Gastroesophageal sphincter (tissue), 4 donors: ENCODE data around the gene ROPN1L. TPM values are rescaled to one million over a fixed set of nuclear protein-coding genes. Genes with fewer than 3 reads are reported as not detected.
"Not testable (repeated sequence)": the region's sequence is repeated elsewhere in the genome, so short reads cannot be mapped to it uniquely, and the experiment has no call there.

ENCODE experiments used
- ATAC-seq: fragments of 150-250 bp; one replicate; pipeline ENCODE4 v1.9.1; 2016; ENCODE audit warnings: mild to moderate bottlenecking, moderate library complexity
- H3K27ac ChIP-seq, 4 donors: fragments of 200-600 bp; sonication (generic) in 3 of 4; 1 replicate in 3 of 4; 2 replicates in 1 of 4; pipeline ENCODE4 v1.5.1; 2016 to 2019
- H3K27me3 ChIP-seq: fragments of 200-600 bp; sonication (generic); one replicate; pipeline ENCODE4 v1.5.1; 2019
- H3K36me3 ChIP-seq, 2 donors: fragments of 200-600 bp; sonication (generic); one replicate each; pipeline ENCODE4 v1.5.1; 2019; ENCODE audit warnings: control low read depth in 1 of 2
- H3K4me1 ChIP-seq, 3 donors: fragments of 200-600 bp; sonication (generic); 1 replicate in 2 of 3; 2 replicates in 1 of 3; pipeline ENCODE4 v1.5.1; 2016 to 2019; ENCODE audit warnings: control low read depth in 2 of 3
- H3K4me3 ChIP-seq, 2 donors: fragments of 200-600 bp; sonication (generic); one replicate each; pipeline ENCODE4 v1.5.1; 2019; ENCODE audit warnings: mild to moderate bottlenecking in 1 of 2, moderate library complexity in 1 of 2
- H3K9me3 ChIP-seq, 3 donors: fragments of 200-600 bp; sonication (generic); one replicate each; pipeline ENCODE4 v1.5.1; 2017 to 2019; ENCODE audit warnings: control low read depth in 2 of 3
- CTCF ChIP-seq, 4 experiments: fragments of 200-600 bp in 2 of 4; fragments of 450-650 bp in 2 of 4; sonication (generic) in 1 of 4; IDR thresholded peaks; one replicate each; pipeline ENCODE4 v1.5.1; 2017 to 2019; ENCODE audit warnings: antibody characterized with exemption in 4 of 4, mild to moderate bottlenecking in 2 of 4, moderate library complexity in 2 of 4
- EP300 ChIP-seq: sonication (generic); formaldehyde crosslinking; IDR thresholded peaks from one replicate; pipeline ENCODE4 v1.6.1; 2017; ENCODE audit warnings: antibody characterized with exemption, mild to moderate bottlenecking
- POLR2A ChIP-seq, 2 donors: fragments of 450-650 bp; IDR thresholded peaks; one replicate each; pipeline ENCODE4 v1.6.1; 2017; ENCODE audit warnings: antibody characterized with exemption in 2 of 2, mild to moderate bottlenecking in 2 of 2, moderate library complexity in 1 of 2
- POLR2AphosphoS5 ChIP-seq: sonication (generic); formaldehyde crosslinking; IDR thresholded peaks from one replicate; pipeline ENCODE4 v1.6.1; 2017; ENCODE audit warnings: antibody characterized with exemption
- whole genome bisulfite sequencing, 2 donors: methylation state at CpG; one replicate each; pipeline ENCODE4 v1.1.5; 2018; ENCODE audit warnings: low coverage in 1 of 2; 5-methylcytosine and 5-hydroxymethylcytosine counted together
- small RNA-seq, 4 donors: library from RNA; depleted of rRNA; stranded (forward); fragments of <200 nt; gene quantifications; one replicate each; pipeline ENCODE3, GENCODE V24; 2016
- total RNA-seq, 4 donors: library from RNA; depleted of rRNA; stranded (reverse); fragments of >200 nt; gene quantifications; one replicate each; pipeline ENCODE4 v1.1.0, GENCODE V29; 2016

The ROPN1L gene
- total RNA-seq, 4 donors from 2014 or later: 1.1 TPM; not detected in 3

GRCh38 chr5:10511741-10512640 lies 70.3 kb downstream of the ROPN1L start:
- H3K27ac ChIP-seq: no peak overlapping the region
- H3K4me3 ChIP-seq: no peak overlapping the region
- H3K36me3 ChIP-seq: no peaks in the 10 kb centered on the region
- no peak for ATAC-seq
- 58 to 77% methylated on average over 7 to 10 of the region's 10 CpGs for WGBS, 2 donors
- H3K4me1 ChIP-seq: no peaks in the 10 kb centered on the region
- H3K9me3 ChIP-seq: no peaks in the 10 kb centered on the region
- TF ChIP-seq POLR2A (IDR thresholded peaks at IDR 0.05) (no peak), EP300 (no peak), POLR2AphosphoS5 (no peak), CTCF (IDR thresholded peaks at IDR 0.05) (no peak)
- H3K27me3 ChIP-seq: peaks cover 5% of the 10 kb centered on the region

- no peaks in the 10 kb centered on the region for H3K9me3 ChIP-seq
- peaks cover 5% of the 10 kb centered on the region for H3K27me3 ChIP-seq
- no peak overlapping the region for H3K4me3 ChIP-seq
- no peaks in the 10 kb centered on the region for H3K36me3 ChIP-seq
- H3K27ac ChIP-seq: no peak overlapping the region
- WGBS, 2 donors: 39 to 47% methylated on average over 5 to 8 of the region's 10 CpGs
- H3K4me1 ChIP-seq: no peaks in the 10 kb centered on the region
- no peak for ATAC-seq
- TF ChIP-seq EP300 (no peak), POLR2A (IDR thresholded peaks at IDR 0.05) (no peak)
Measured at GRCh38 chr5:10513501-10514442, 72.1 kb downstream of the ROPN1L start.

GRCh38 chr5:10514572-10514971 lies 72.9 kb downstream of the ROPN1L start:
- H3K9me3 ChIP-seq, H3K36me3 ChIP-seq, H3K4me1 ChIP-seq, ATAC-seq, H3K27ac ChIP-seq, H3K4me3 ChIP-seq, H3K27me3 ChIP-seq: not testable (repeated sequence)
- 74 to 100% methylated on average over 2 to 8 of the region's 8 CpGs for whole genome bisulfite sequencing, 2 donors

Small RNA genes within 50 kb of the gene (small RNA-seq; reads per million reads assigned to genes)
- 0 reads per million in 4 donors for gene MIR6131

Other genes starting within 250 kb of the ROPN1L start
- 10 to 100 TPM; 13.9 to 16.4 (median 15.0) TPM for gene ATPSCKMT, start 192.0 kb upstream of the ROPN1L start, total RNA-seq
- 100 to 1,000 TPM; 113 to 208 (median 155) TPM for gene CCT5, start 191.6 kb upstream of the ROPN1L start, total RNA-seq
- gene CMBL, start 134.0 kb upstream of the ROPN1L start, total RNA-seq: 1 to 10 TPM; 2.2 to 7.7 (median 4.4) TPM
- gene MARCHF6, start 88.2 kb upstream of the ROPN1L start, total RNA-seq: 100 to 1,000 TPM in 2 of 4 donors, 10 to 100 TPM in 2; 69.9 to 106 (median 93.9) TPM
- gene ANKRD33B, start 122.2 kb downstream of the ROPN1L start, total RNA-seq: 10 to 100 TPM in 1 of 4 donors, 1 to 10 TPM in 3; 4.4 to 17.2 (median 5.9) TPM